HEK293 (cell line): ENCODE results near the gene DDOST.
A peak's percentile ranks its signal among the peaks of the same experiment; 100 is the strongest.

Experiments
- CTCF ChIP-seq: fragments of 450-650 bp; formaldehyde crosslinking; IDR thresholded peaks from 2 replicates; pipeline ENCODE4 v1.5.1; 2016; ENCODE audit warnings: missing biosample characterization, missing genetic modification characterization
- ELK4 ChIP-seq: IDR thresholded peaks from 2 replicates; pipeline ENCODE4 v1.6.1; 2011; ENCODE audit warnings: mild to moderate bottlenecking, low read depth, low read length, borderline replicate concordance
- KLF16 ChIP-seq: fragments of 450-650 bp; formaldehyde crosslinking; IDR thresholded peaks from 2 replicates; pipeline ENCODE4 v1.5.1; 2017; ENCODE audit warnings: missing biosample characterization, missing genetic modification characterization
- PATZ1 ChIP-seq: fragments of 450-650 bp; formaldehyde crosslinking; IDR thresholded peaks from 2 replicates; pipeline ENCODE4 v1.5.1; 2016; ENCODE audit warnings: missing biosample characterization, missing genetic modification characterization
- PBX3 ChIP-seq: sonication (generic); formaldehyde crosslinking; IDR thresholded peaks from 2 replicates; pipeline ENCODE4 v1.8.1; 2022; ENCODE audit warnings: mild to moderate bottlenecking, moderate library complexity, missing genetic modification reagents
- ZBTB26 ChIP-seq: fragments of 450-650 bp; formaldehyde crosslinking; optimal IDR thresholded peaks from 2 replicates; pipeline ENCODE3; 2016; ENCODE audit warnings: missing biosample characterization, mild to moderate bottlenecking, missing genetic modification characterization
- ZNF140 ChIP-seq: fragments of 450-650 bp; formaldehyde crosslinking; IDR thresholded peaks from 2 replicates; pipeline ENCODE4 v1.5.1; 2016; ENCODE audit warnings: missing biosample characterization, missing genetic modification characterization
- ZNF292 ChIP-seq: fragments of 450-650 bp; formaldehyde crosslinking; IDR thresholded peaks from 2 replicates; pipeline ENCODE4 v1.5.1; 2016; ENCODE audit warnings: low read depth, missing biosample characterization, missing genetic modification characterization, borderline replicate concordance
- ZNF530 ChIP-seq: fragments of 450-650 bp; formaldehyde crosslinking; IDR thresholded peaks from 2 replicates; pipeline ENCODE4 v1.5.1; 2016; ENCODE audit warnings: low read depth, missing biosample characterization, missing genetic modification characterization
- ZNF76 ChIP-seq: fragments of 450-650 bp; formaldehyde crosslinking; IDR thresholded peaks from 2 replicates; pipeline ENCODE4; 2016; ENCODE audit warnings: low read depth, missing biosample characterization, missing genetic modification characterization, borderline replicate concordance
- ZNF785 ChIP-seq: fragments of 450-650 bp; formaldehyde crosslinking; IDR thresholded peaks from 2 replicates; pipeline ENCODE4 v1.5.1; 2016; ENCODE audit warnings: missing biosample characterization, missing genetic modification characterization

- TF ChIP-seq CTCF (tag by site-specific recombination) (peak; percentile 94), ZNF530 (no peak), ZNF785 (no peak), PATZ1 (tag by site-specific recombination) (no peak; the same call in none of the 2 replicates), ZNF292 (no peak), PBX3 (CRISPR knock-in tag) (no peak), ZBTB26 (tag by site-specific recombination) (peak; percentile 48), ZNF76 (tag by site-specific recombination) (no peak), KLF16 (tag by site-specific recombination) (peak; percentile 67; the same call in 1 of the 2 replicates), ZNF140 (tag by site-specific recombination) (no peak), ELK4 (no peak)
These were observed 27.7 kb downstream of the DDOST start, which contains the start of gene PINK1 for GRCh38 chr1:20633190-20634064.
